Adrenal gland (tissue), 5 donors: ENCODE results near the gene SH2D1B.
"Not testable (repeated sequence)": the region's sequence is repeated elsewhere in the genome, so short reads cannot be mapped to it uniquely, and the experiment has no call there.

ENCODE experiments used
- POLR2A ChIP-seq, 2 donors: fragments of 450-650 bp; IDR thresholded peaks; one replicate each; pipeline ENCODE4 v1.6.1; 2017; ENCODE audit warnings: antibody characterized with exemption in 2 of 2, mild to moderate bottlenecking in 2 of 2, moderate library complexity in 1 of 2
- TF ChIP-seq, protein P1 (sequence below), 6 experiments: fragments of 450-650 bp in 4 of 6; fragments of 200-600 bp in 2 of 6; sonication (generic) in 1 of 6; IDR thresholded peaks; 1 replicate in 5 of 6; 2 replicates in 1 of 6; pipeline versions ENCODE4 v1.5.1 to v1.8.0; 2016 to 2021; ENCODE audit warnings: antibody characterized with exemption in 6 of 6, mild to moderate bottlenecking in 2 of 6, moderate library complexity in 1 of 6
- donor health status: DM: no; HTN: no; CAD: no.

GRCh38 chr1:162351874-162352273, 60.1 kb downstream of the SH2D1B start:
- TF ChIP-seq, protein P1, sequence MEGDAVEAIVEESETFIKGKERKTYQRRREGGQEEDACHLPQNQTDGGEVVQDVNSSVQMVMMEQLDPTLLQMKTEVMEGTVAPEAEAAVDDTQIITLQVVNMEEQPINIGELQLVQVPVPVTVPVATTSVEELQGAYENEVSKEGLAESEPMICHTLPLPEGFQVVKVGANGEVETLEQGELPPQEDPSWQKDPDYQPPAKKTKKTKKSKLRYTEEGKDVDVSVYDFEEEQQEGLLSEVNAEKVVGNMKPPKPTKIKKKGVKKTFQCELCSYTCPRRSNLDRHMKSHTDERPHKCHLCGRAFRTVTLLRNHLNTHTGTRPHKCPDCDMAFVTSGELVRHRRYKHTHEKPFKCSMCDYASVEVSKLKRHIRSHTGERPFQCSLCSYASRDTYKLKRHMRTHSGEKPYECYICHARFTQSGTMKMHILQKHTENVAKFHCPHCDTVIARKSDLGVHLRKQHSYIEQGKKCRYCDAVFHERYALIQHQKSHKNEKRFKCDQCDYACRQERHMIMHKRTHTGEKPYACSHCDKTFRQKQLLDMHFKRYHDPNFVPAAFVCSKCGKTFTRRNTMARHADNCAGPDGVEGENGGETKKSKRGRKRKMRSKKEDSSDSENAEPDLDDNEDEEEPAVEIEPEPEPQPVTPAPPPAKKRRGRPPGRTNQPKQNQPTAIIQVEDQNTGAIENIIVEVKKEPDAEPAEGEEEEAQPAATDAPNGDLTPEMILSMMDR (IDR thresholded peaks at IDR 0.05) = not testable (repeated sequence)
- TF ChIP-seq POLR2A (IDR thresholded peaks at IDR 0.05) = not testable (repeated sequence)
